ACC112 (cell line): ENCODE results near the gene MACROD2.

Source experiments
- H2AFZ ChIP-seq: fragments of 200-600 bp; sonication (generic); one replicate; pipeline ENCODE4 v1.6.0; 2017; ENCODE audit warnings: antibody characterized with exemption, low read length; ENCODE audit not compliant: unreplicated experiment
- H3K27ac ChIP-seq: fragments of 200-600 bp; sonication (generic); 2 replicates; pipeline ENCODE4 v1.5.1; 2014; ENCODE audit warnings: low read depth, mild to moderate bottlenecking, antibody characterized with exemption, low read length, moderate library complexity
- H3K27me3 ChIP-seq: fragments of 200-600 bp; sonication (generic); 2 replicates; pipeline ENCODE4 v1.6.1; 2014; ENCODE audit warnings: mild to moderate bottlenecking, antibody characterized with exemption, low read length, moderate library complexity, mixed read lengths; ENCODE audit not compliant: insufficient read depth
- H3K36me3 ChIP-seq: fragments of 200-600 bp; sonication (generic); 2 replicates; pipeline ENCODE4 v1.6.1; 2016; ENCODE audit warnings: mild to moderate bottlenecking, antibody characterized with exemption, low read length, moderate library complexity, mixed read lengths; ENCODE audit not compliant: insufficient read depth
- H3K4me1 ChIP-seq: fragments of 200-600 bp; sonication (generic); one replicate; pipeline ENCODE4 v1.6.1; 2016; ENCODE audit warnings: low read length, mixed read lengths; ENCODE audit not compliant: insufficient read depth, unreplicated experiment, control insufficient read depth
- H3K4me3 ChIP-seq: fragments of 200-600 bp; sonication (generic); 2 replicates; pipeline ENCODE4 v1.5.1; 2014; ENCODE audit warnings: mild to moderate bottlenecking, low read depth, low read length
- H3K79me2 ChIP-seq: fragments of 200-600 bp; sonication (generic); one replicate; pipeline ENCODE4 v1.6.0; 2016; ENCODE audit warnings: low read length; ENCODE audit not compliant: control insufficient read depth, unreplicated experiment, insufficient read depth

MACROD2 gene

GRCh38 chr20:15706719-15707118 is 1711.4 kb downstream of the MACROD2 start:
- no peak overlapping the region for H3K4me3 ChIP-seq
- no peaks in the 10 kb centered on the region for H3K27me3 ChIP-seq
- H3K27ac ChIP-seq, result no peak overlapping the region
- no peaks in the 10 kb centered on the region for H3K79me2 ChIP-seq
- no peaks in the 10 kb centered on the region for H3K36me3 ChIP-seq
- H2AFZ ChIP-seq, result no peak overlapping the region
- peaks cover 19% of the 10 kb centered on the region for H3K4me1 ChIP-seq

GRCh38 chr20:15708984-15709598 is 1713.8 kb downstream of the MACROD2 start:
- Histone ChIP-seq H3K36me3 (no peaks in the 10 kb centered on the region), H3K4me3 (no peak overlapping the region), H2AFZ (no peak overlapping the region), H3K79me2 (no peaks in the 10 kb centered on the region), H3K27me3 (no peaks in the 10 kb centered on the region), H3K27ac (no peak overlapping the region), H3K4me1 (peaks cover 2% of the 10 kb centered on the region)

GRCh38 chr20:15710636-15711035 is 1715.3 kb downstream of the MACROD2 start:
- no peak overlapping the region for H3K27ac ChIP-seq
- no peak overlapping the region for H2AFZ ChIP-seq
- H3K79me2 ChIP-seq, result no peaks in the 10 kb centered on the region
- no peaks in the 10 kb centered on the region for H3K36me3 ChIP-seq
- no peaks in the 10 kb centered on the region for H3K4me1 ChIP-seq
- H3K27me3 ChIP-seq, result no peaks in the 10 kb centered on the region
- H3K4me3 ChIP-seq, result no peak overlapping the region

GRCh38 chr20:15711177-15711576 is 1715.9 kb downstream of the MACROD2 start:
- no peaks in the 10 kb centered on the region for H3K4me1 ChIP-seq
- H3K4me3 ChIP-seq, result no peak overlapping the region
- no peak overlapping the region for H2AFZ ChIP-seq

GRCh38 chr20:15716256-15716655 is 1720.9 kb downstream of the MACROD2 start:
- Histone ChIP-seq H3K36me3 (no peaks in the 10 kb centered on the region), H3K4me3 (no peak overlapping the region), H2AFZ (peak overlapping the region; percentile 14), H3K27me3 (no peaks in the 10 kb centered on the region), H3K27ac (no peak overlapping the region), H3K4me1 (no peaks in the 10 kb centered on the region), H3K79me2 (no peaks in the 10 kb centered on the region)

More at GRCh38 chr20:15711177-15711576, 1715.9 kb downstream of the MACROD2 start:
- no peak overlapping the region for H3K27ac ChIP-seq
- no peaks in the 10 kb centered on the region for H3K36me3 ChIP-seq
- H3K79me2 ChIP-seq, result no peaks in the 10 kb centered on the region
- H3K27me3 ChIP-seq, result no peaks in the 10 kb centered on the region

GRCh38 chr20:15726416-15726815 is 1731.1 kb downstream of the MACROD2 start:
- H3K4me1 ChIP-seq, result no peaks in the 10 kb centered on the region
- H3K79me2 ChIP-seq, result no peaks in the 10 kb centered on the region
- H3K36me3 ChIP-seq, result no peaks in the 10 kb centered on the region
- H3K27ac ChIP-seq, result no peak overlapping the region
- H2AFZ ChIP-seq, result no peak overlapping the region
- H3K4me3 ChIP-seq, result no peak overlapping the region
- no peaks in the 10 kb centered on the region for H3K27me3 ChIP-seq

GRCh38 chr20:15734052-15734451 is 1738.7 kb downstream of the MACROD2 start:
- no peak overlapping the region for H3K27ac ChIP-seq
- no peaks in the 10 kb centered on the region for H3K36me3 ChIP-seq
- H3K27me3 ChIP-seq, result no peaks in the 10 kb centered on the region
- no peak overlapping the region for H3K4me3 ChIP-seq
- H3K4me1 ChIP-seq, result no peaks in the 10 kb centered on the region
- H2AFZ ChIP-seq, result no peak overlapping the region
- no peaks in the 10 kb centered on the region for H3K79me2 ChIP-seq

GRCh38 chr20:15739035-15739434 is 1743.7 kb downstream of the MACROD2 start:
- Histone ChIP-seq H3K4me3 (no peak overlapping the region), H3K36me3 (no peaks in the 10 kb centered on the region), H3K4me1 (no peaks in the 10 kb centered on the region), H3K79me2 (no peaks in the 10 kb centered on the region), H3K27me3 (no peaks in the 10 kb centered on the region), H3K27ac (no peak overlapping the region), H2AFZ (no peak overlapping the region)

- Histone ChIP-seq H2AFZ (no peak overlapping the region), H3K4me3 (no peak overlapping the region), H3K36me3 (no peaks in the 10 kb centered on the region), H3K79me2 (no peaks in the 10 kb centered on the region), H3K27ac (no peak overlapping the region), H3K27me3 (no peaks in the 10 kb centered on the region), H3K4me1 (no peaks in the 10 kb centered on the region)
These were observed 1744.9 kb downstream of the MACROD2 start for GRCh38 chr20:15740046-15740775.

GRCh38 chr20:15742087-15742486 is 1746.8 kb downstream of the MACROD2 start:
- Histone ChIP-seq H3K27me3 (no peaks in the 10 kb centered on the region), H3K79me2 (no peaks in the 10 kb centered on the region), H2AFZ (no peak overlapping the region), H3K27ac (no peak overlapping the region), H3K4me3 (no peak overlapping the region), H3K36me3 (no peaks in the 10 kb centered on the region), H3K4me1 (no peaks in the 10 kb centered on the region)

- no peak overlapping the region for H2AFZ ChIP-seq
- no peak overlapping the region for H3K4me3 ChIP-seq
- H3K4me1 ChIP-seq, result no peaks in the 10 kb centered on the region
- no peaks in the 10 kb centered on the region for H3K36me3 ChIP-seq
- no peaks in the 10 kb centered on the region for H3K27me3 ChIP-seq
- no peak overlapping the region for H3K27ac ChIP-seq
- no peaks in the 10 kb centered on the region for H3K79me2 ChIP-seq
These were observed 1747.3 kb downstream of the MACROD2 start for GRCh38 chr20:15742627-15743026.
